ENCODE data around the gene POLR3K.
"Not testable (repeated sequence)": the region's sequence is repeated elsewhere in the genome, so short reads cannot be mapped to it uniquely, and the experiment has no call there.

POLR3K gene

DNA sequence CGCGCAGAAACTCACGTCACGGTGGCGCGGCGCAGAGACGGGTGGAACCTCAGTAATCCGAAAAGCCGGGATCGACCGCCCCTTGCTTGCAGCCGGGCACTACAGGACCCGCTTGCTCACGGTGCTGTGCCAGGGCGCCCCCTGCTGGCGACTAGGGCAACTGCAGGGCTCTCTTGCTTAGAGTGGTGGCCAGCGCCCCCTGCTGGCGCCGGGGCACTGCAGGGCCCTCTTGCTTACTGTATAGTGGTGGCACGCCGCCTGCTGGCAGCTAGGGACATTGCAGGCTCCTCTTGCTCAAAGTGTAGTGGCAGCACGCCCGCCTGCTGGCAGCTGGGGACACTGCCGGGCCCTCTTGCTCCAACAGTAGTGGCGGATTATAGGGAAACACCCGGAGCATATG is 42.6 kb downstream of the POLR3K start:
- H3K4me3 ChIP-seq (replicated peaks; ENCODE audit: low read depth, low read length); DNase-seq (ENCODE audit: extremely low read depth, low read depth): not testable (repeated sequence)
- TF ChIP-seq, protein P1, sequence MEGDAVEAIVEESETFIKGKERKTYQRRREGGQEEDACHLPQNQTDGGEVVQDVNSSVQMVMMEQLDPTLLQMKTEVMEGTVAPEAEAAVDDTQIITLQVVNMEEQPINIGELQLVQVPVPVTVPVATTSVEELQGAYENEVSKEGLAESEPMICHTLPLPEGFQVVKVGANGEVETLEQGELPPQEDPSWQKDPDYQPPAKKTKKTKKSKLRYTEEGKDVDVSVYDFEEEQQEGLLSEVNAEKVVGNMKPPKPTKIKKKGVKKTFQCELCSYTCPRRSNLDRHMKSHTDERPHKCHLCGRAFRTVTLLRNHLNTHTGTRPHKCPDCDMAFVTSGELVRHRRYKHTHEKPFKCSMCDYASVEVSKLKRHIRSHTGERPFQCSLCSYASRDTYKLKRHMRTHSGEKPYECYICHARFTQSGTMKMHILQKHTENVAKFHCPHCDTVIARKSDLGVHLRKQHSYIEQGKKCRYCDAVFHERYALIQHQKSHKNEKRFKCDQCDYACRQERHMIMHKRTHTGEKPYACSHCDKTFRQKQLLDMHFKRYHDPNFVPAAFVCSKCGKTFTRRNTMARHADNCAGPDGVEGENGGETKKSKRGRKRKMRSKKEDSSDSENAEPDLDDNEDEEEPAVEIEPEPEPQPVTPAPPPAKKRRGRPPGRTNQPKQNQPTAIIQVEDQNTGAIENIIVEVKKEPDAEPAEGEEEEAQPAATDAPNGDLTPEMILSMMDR (IDR thresholded peaks at IDR 0.05; ENCODE audit: low read depth, low read length, missing control alignments) = peak; percentile 54

DNA sequence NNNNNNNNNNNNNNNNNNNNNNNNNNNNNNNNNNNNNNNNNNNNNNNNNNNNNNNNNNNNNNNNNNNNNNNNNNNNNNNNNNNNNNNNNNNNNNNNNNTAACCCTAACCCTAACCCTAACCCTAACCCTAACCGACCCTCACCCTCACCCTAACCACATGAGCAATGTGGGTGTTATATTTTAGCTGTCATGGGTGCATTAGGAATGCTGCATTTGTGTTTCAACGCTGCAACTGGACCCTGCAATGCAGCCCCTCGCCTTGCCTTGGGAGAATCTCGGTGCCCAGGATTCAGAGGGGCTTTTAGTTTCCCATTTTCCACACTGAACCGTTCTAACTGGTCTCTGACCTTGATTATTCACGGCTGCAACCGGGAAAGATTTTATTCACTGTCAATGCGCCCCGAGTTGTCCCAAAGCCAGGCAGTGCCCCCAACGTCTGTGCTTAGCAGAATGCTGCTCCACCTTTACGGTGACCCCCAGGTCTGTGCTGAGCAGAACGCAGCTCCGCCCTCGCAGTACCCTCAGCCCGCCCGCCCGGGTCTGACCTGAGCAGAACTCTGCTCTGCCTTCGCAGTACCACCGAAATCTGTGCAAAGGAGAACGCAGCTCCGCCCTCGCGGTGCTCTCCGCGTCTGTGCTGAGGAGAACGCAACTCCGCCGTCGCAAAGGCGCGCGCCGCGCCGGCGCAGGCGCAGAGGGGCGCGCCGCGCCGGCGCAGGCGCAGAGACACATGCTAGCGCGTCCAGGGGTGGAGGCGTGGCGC is 43.3 kb downstream of the POLR3K start:
- no peak for DNase-seq (ENCODE audit: extremely low read depth, low read depth)
- TF ChIP-seq, protein P1 (IDR thresholded peaks at IDR 0.05; ENCODE audit: low read depth, low read length, missing control alignments) = no peak
- peak overlapping the region; percentile 32 for H3K4me3 ChIP-seq (replicated peaks; ENCODE audit: low read depth, low read length)

Measured in HFF-Myc (cell line).